ENCODE measurements around the gene ALDOC.

GRCh38 chr17:28578246-28579195 lies 1.8 kb upstream of the ALDOC start:
- TF ChIP-seq, protein P1, sequence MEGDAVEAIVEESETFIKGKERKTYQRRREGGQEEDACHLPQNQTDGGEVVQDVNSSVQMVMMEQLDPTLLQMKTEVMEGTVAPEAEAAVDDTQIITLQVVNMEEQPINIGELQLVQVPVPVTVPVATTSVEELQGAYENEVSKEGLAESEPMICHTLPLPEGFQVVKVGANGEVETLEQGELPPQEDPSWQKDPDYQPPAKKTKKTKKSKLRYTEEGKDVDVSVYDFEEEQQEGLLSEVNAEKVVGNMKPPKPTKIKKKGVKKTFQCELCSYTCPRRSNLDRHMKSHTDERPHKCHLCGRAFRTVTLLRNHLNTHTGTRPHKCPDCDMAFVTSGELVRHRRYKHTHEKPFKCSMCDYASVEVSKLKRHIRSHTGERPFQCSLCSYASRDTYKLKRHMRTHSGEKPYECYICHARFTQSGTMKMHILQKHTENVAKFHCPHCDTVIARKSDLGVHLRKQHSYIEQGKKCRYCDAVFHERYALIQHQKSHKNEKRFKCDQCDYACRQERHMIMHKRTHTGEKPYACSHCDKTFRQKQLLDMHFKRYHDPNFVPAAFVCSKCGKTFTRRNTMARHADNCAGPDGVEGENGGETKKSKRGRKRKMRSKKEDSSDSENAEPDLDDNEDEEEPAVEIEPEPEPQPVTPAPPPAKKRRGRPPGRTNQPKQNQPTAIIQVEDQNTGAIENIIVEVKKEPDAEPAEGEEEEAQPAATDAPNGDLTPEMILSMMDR (IDR thresholded peaks at IDR 0.05), result no peak
- TF ChIP-seq POLR2A (IDR thresholded peaks at IDR 0.05), result no peak
- no peak for TF ChIP-seq EP300 (IDR thresholded peaks at IDR 0.05)
- no peak for TF ChIP-seq POLR2AphosphoS5 (IDR thresholded peaks at IDR 0.05)

Data from sigmoid colon (tissue), 4 donors.